NCI-H1105 (cell line): ENCODE data around the gene ZFP92.
A peak's percentile ranks its signal among the peaks of the same experiment; 100 is the strongest.

Experiments
- DNase-seq: peaks from one replicate; lab custom pipeline; 2025; lab: John Stamatoyannopoulos, UW

Gene ZFP92

DNA sequence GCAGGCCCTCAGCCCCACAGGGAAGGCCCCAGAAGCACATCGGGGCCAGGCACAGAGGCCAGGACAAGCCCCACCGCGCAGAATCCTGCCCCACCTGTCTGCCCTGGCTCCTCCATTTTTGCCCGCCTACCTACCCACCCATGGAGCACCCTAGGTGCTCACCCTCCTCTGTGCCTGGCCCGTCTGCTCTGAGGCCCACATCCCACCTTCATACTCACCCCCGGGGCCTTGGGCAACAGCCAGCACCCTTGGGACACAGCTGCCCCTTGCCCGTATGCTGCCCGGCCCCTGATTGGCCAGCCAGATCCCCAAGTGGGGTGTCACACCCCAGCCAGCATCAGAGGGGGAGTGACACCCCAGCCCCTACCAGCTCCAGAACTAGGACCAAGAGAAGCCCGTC is 45.4 kb downstream of the ZFP92 start:
- DNase-seq, result no peak

DNA sequence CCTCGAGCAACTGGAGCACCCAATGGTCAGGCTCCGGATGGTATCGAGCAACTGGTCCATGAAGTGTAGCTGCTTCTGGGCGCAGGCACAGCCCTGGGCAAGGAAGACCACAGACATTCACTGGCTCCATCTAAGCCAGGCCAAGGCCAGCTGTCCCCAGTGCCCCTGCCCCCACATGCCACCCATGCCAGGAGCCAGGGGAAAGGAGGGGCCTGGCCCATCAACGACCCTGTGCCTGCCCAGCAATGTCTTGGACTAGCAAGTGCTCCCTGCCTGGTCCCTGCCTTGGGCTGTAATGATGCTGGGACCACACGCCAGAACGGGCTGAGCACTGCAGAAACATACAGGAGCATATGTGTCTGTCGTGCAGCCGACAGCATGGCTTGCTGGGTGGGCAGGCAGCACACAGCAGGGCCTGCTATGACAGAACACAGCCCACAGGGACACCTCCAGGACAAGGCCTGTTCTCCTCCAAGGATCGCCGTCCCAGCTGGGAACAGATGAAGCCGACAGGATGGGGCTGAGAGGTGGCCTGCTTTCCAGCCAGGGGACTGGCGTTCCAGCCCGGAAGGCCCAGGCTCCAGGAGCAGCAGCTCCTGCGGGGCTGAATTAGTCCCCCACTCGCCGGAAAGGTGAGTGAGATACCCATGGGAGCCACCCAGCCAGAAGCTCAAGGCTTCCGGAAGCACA is 46.0 kb downstream of the ZFP92 start:
- DNase-seq, result no peak

GRCh38 chrX:153457827-153458466 is 46.7 kb downstream of the ZFP92 start:
- DNase-seq, result no peak

GRCh38 chrX:153458476-153458875 is 47.2 kb downstream of the ZFP92 start:
- DNase-seq, result no peak

DNA sequence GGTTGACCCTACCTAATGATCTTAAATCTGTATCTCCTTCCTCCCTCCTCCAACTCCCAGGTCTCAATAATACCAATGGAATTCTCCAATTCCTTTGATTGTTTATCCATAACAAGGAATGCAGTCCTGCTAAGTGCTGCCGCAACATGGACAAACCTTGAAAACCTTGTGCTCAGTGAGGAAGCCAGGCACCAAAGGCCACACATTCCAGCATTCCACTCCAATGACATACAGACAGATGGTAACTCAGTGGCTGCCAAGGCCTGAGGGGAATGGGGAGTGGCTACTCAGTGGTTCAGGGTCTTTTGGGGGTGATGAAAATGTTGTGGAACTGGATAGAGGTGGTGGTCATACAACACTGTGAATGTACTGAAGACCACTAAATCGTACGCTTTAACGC is 48.7 kb downstream of the ZFP92 start:
- no peak for DNase-seq

DNA sequence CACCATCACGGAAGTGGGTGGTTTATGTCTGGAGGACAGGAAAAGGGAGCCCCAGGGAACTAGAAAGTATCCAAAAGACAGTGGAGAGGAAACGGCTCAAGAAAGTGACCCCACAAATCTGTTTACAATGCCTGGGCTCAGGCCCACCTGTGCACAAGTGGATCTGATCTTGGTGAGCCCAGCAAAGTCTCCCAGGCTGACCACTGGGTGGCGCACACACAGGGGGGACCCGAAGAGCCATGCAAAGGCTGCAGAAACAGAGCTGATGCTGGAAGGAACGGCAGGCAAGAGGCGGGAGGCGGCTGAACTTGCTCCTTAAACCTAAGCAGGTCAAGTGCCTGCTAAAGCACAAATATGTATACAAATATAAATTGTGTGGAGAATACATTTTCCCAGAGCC is 49.6 kb downstream of the ZFP92 start:
- peak; percentile 23 for DNase-seq
